ENCODE data around the gene VANGL2. TPM values are rescaled to one million over a fixed set of nuclear protein-coding genes. Genes with fewer than 3 reads are reported as not detected.

Gene VANGL2
- total RNA-seq, 1 experiment from 2014 or later, result 2.0 TPM

GRCh38 chr1:160394673-160395072 is 5.7 kb upstream of the VANGL2 start:
- H3K4me3 Mint-ChIP-seq (ENCODE audit: low read depth, unreplicated experiment), result no peak overlapping the region
- H3K9me3 Mint-ChIP-seq (ENCODE audit: low read depth, unreplicated experiment), result no peaks in the 10 kb centered on the region
- H3K4me1 Mint-ChIP-seq (ENCODE audit: low read depth, unreplicated experiment), result no peaks in the 10 kb centered on the region
- CTCF ChIA-PET, result interaction anchor here (0.6 kb wide), 1 partner anchor 20 kb away, joined by 3 read pairs; no protein-coding TSS in a partner anchor
- H3K27me3 Mint-ChIP-seq (ENCODE audit: unreplicated experiment), result peaks cover 54% of the 10 kb centered on the region
- H3K36me3 Mint-ChIP-seq (ENCODE audit: insufficient read depth, unreplicated experiment), result no peaks in the 10 kb centered on the region
- H3K27ac Mint-ChIP-seq (ENCODE audit: unreplicated experiment), result no peak overlapping the region
- no peak for DNase-seq
- no TSS peak for BruUV-seq (replicated peaks)
- no peak for TF ChIP-seq CTCF (IDR thresholded peaks at IDR 0.05; ENCODE audit: unreplicated experiment)
- intact Hi-C loops (cut with micrococcal nuclease; ENCODE audit: unreplicated experiment), result no loop called here

- no peak overlapping the region for H3K27ac Mint-ChIP-seq (ENCODE audit: unreplicated experiment)
- peaks cover 56% of the 10 kb centered on the region for H3K27me3 Mint-ChIP-seq (ENCODE audit: unreplicated experiment)
- no peak for TF ChIP-seq CTCF (IDR thresholded peaks at IDR 0.05; ENCODE audit: unreplicated experiment)
- H3K36me3 Mint-ChIP-seq (ENCODE audit: insufficient read depth, unreplicated experiment), result peaks cover 5% of the 10 kb centered on the region
- intact Hi-C loops (cut with micrococcal nuclease; ENCODE audit: unreplicated experiment), result no loop called here
- peaks cover 6% of the 10 kb centered on the region for H3K4me1 Mint-ChIP-seq (ENCODE audit: low read depth, unreplicated experiment)
- no peak for DNase-seq
- CTCF ChIA-PET, result interaction anchor here (0.9 kb wide), 1 partner anchor 18 kb away, joined by 3 read pairs; no protein-coding TSS in a partner anchor
- H3K9me3 Mint-ChIP-seq (ENCODE audit: low read depth, unreplicated experiment), result no peaks in the 10 kb centered on the region
- BruUV-seq (replicated peaks), result no TSS peak
- H3K4me3 Mint-ChIP-seq (ENCODE audit: low read depth, unreplicated experiment), result no peak overlapping the region
Measured at GRCh38 chr1:160397651-160398050, 2.7 kb upstream of the VANGL2 start.

- Mint-ChIP-seq H3K4me1 (ENCODE audit: low read depth, unreplicated experiment) (peaks cover 6% of the 10 kb centered on the region), H3K27me3 (ENCODE audit: unreplicated experiment) (peaks cover 68% of the 10 kb centered on the region), H3K4me3 (ENCODE audit: low read depth, unreplicated experiment) (no peak overlapping the region), H3K27ac (ENCODE audit: unreplicated experiment) (no peak overlapping the region), H3K9me3 (ENCODE audit: low read depth, unreplicated experiment) (no peaks in the 10 kb centered on the region), H3K36me3 (ENCODE audit: insufficient read depth, unreplicated experiment) (peaks cover 5% of the 10 kb centered on the region)
- intact Hi-C loops (cut with micrococcal nuclease; ENCODE audit: unreplicated experiment), result no loop called here
- no TSS peak for BruUV-seq (replicated peaks)
- no peak for DNase-seq
- CTCF ChIA-PET, result interaction anchor here (1.3 kb wide), 1 partner anchor 23 kb away, joined by 3 read pairs; no protein-coding TSS in a partner anchor
- no peak for TF ChIP-seq CTCF (IDR thresholded peaks at IDR 0.05; ENCODE audit: unreplicated experiment)
Measured at GRCh38 chr1:160398823-160399222, 1.5 kb upstream of the VANGL2 start.

- H3K4me1 Mint-ChIP-seq (ENCODE audit: low read depth, unreplicated experiment), result peaks cover 6% of the 10 kb centered on the region
Measured at GRCh38 chr1:160399544-160400222, 681 bp upstream of the VANGL2 start.

More at GRCh38 chr1:160399544-160400222, 681 bp upstream of the VANGL2 start:
- DNase-seq, result no peak
- BruUV-seq (replicated peaks), result no TSS peak
- Mint-ChIP-seq H3K36me3 (ENCODE audit: insufficient read depth, unreplicated experiment) (peaks cover 5% of the 10 kb centered on the region), H3K9me3 (ENCODE audit: low read depth, unreplicated experiment) (no peaks in the 10 kb centered on the region), H3K27me3 (ENCODE audit: unreplicated experiment) (peaks cover 72% of the 10 kb centered on the region), H3K27ac (ENCODE audit: unreplicated experiment) (no peak overlapping the region), H3K4me3 (ENCODE audit: low read depth, unreplicated experiment) (peak overlapping the region; percentile 27)
- intact Hi-C loops (cut with micrococcal nuclease; ENCODE audit: unreplicated experiment), result no loop called here
- no peak for TF ChIP-seq CTCF (IDR thresholded peaks at IDR 0.05; ENCODE audit: unreplicated experiment)
- CTCF ChIA-PET, result no interaction called here
